Measurements from ENCODE around the gene ZGRF1. TPM values are rescaled to one million over a fixed set of nuclear protein-coding genes. Genes with fewer than 3 reads are reported as not detected.

ZGRF1 gene
- total RNA-seq, 2 donors from 2014 or later: 2.9 to 8.9 TPM

MicroRNAs within 50 kb of the gene (microRNA counts, 767-probe panel; counts per million panel counts)
- microRNA hsa-miR-302a-3p: 431 to 2,201 counts per million in 2 donors
- 2,592 to 2,856 counts per million in 2 donors for microRNA hsa-miR-302b-3p
- 1,597 to 1,866 counts per million in 2 donors for microRNA hsa-miR-302c-3p
- microRNA hsa-miR-302d-3p: 3,564 to 4,185 counts per million in 2 donors
- 2,000 to 2,448 counts per million in 2 donors for microRNA hsa-miR-367-3p

Small RNA genes within 50 kb of the gene (microRNA-seq; reads per million reads assigned to microRNA genes)
- 0.25 reads per million for gene MIR302A
- not detected for gene MIR302B
- gene MIR302C: not detected
- gene MIR302D: 0.42 reads per million
- gene MIR367: not detected

Small RNA genes within 50 kb of the gene (small RNA-seq; reads per million reads assigned to genes)
- gene MIR302A (0 reads per million in 2 donors), gene MIR302C (0 reads per million in 2 donors), gene MIR302D (0 reads per million in 2 donors), gene MIR367 (0 reads per million in 2 donors)

Other genes starting within 250 kb of the ZGRF1 start
- not detected for gene NEUROG2, start 120.7 kb downstream of the ZGRF1 start, total RNA-seq
- 10 to 100 TPM; 26.6 to 35.4 TPM for gene LARP7, start 234 bp upstream of the ZGRF1 start, total RNA-seq